ENCODE measurements around the gene CTBP1.

Gene CTBP1

GRCh38 chr4:1245481-1246051 lies 3.4 kb downstream of the CTBP1 start:
- Histone ChIP-seq H3K9ac (ENCODE audit: low read length) (peak overlapping the region; percentile 87), H3K9me3 (ENCODE audit: control insufficient read depth, low read length) (no peaks in the 10 kb centered on the region), H3K4me1 (ENCODE audit: control insufficient read depth, insufficient read depth, low read length) (peaks cover 51% of the 10 kb centered on the region), H3K36me3 (ENCODE audit: control insufficient read depth, insufficient read depth, low read length) (no peaks in the 10 kb centered on the region), H3K27me3 (ENCODE audit: control insufficient read depth, insufficient read depth, low read length) (no peaks in the 10 kb centered on the region), H3K4me3 (ENCODE audit: low read length) (no peak overlapping the region)

- H3K36me3 ChIP-seq (ENCODE audit: control insufficient read depth, insufficient read depth, low read length): no peaks in the 10 kb centered on the region
- H3K9me3 ChIP-seq (ENCODE audit: control insufficient read depth, low read length): no peaks in the 10 kb centered on the region
- no peak overlapping the region for H3K9ac ChIP-seq (ENCODE audit: low read length)
- H3K4me3 ChIP-seq (ENCODE audit: low read length): no peak overlapping the region
- H3K27me3 ChIP-seq (ENCODE audit: control insufficient read depth, insufficient read depth, low read length): no peaks in the 10 kb centered on the region
- peaks cover 46% of the 10 kb centered on the region for H3K4me1 ChIP-seq (ENCODE audit: control insufficient read depth, insufficient read depth, low read length)
Observed at GRCh38 chr4:1244978-1245471, 3.9 kb downstream of the CTBP1 start.

- no peaks in the 10 kb centered on the region for H3K9me3 ChIP-seq (ENCODE audit: control insufficient read depth, low read length)
- no peaks in the 10 kb centered on the region for H3K27me3 ChIP-seq (ENCODE audit: control insufficient read depth, insufficient read depth, low read length)
- no peak overlapping the region for H3K4me3 ChIP-seq (ENCODE audit: low read length)
- H3K36me3 ChIP-seq (ENCODE audit: control insufficient read depth, insufficient read depth, low read length): no peaks in the 10 kb centered on the region
- peaks cover 42% of the 10 kb centered on the region for H3K4me1 ChIP-seq (ENCODE audit: control insufficient read depth, insufficient read depth, low read length)
- H3K9ac ChIP-seq (ENCODE audit: low read length): no peak overlapping the region
Observed at GRCh38 chr4:1244081-1244977, 4.6 kb downstream of the CTBP1 start.

- no peak overlapping the region for H3K4me3 ChIP-seq (ENCODE audit: low read length)
- H3K36me3 ChIP-seq (ENCODE audit: control insufficient read depth, insufficient read depth, low read length): no peaks in the 10 kb centered on the region
- H3K27me3 ChIP-seq (ENCODE audit: control insufficient read depth, insufficient read depth, low read length): no peaks in the 10 kb centered on the region
- no peak overlapping the region for H3K9ac ChIP-seq (ENCODE audit: low read length)
- H3K4me1 ChIP-seq (ENCODE audit: control insufficient read depth, insufficient read depth, low read length): peaks cover 42% of the 10 kb centered on the region
- no peaks in the 10 kb centered on the region for H3K9me3 ChIP-seq (ENCODE audit: control insufficient read depth, low read length)
Observed at GRCh38 chr4:1243451-1244080, 5.4 kb downstream of the CTBP1 start.

GRCh38 chr4:1242506-1243450 lies 6.2 kb downstream of the CTBP1 start:
- Histone ChIP-seq H3K4me3 (ENCODE audit: low read length) (no peak overlapping the region), H3K27me3 (ENCODE audit: control insufficient read depth, insufficient read depth, low read length) (no peaks in the 10 kb centered on the region), H3K9me3 (ENCODE audit: control insufficient read depth, low read length) (no peaks in the 10 kb centered on the region), H3K9ac (ENCODE audit: low read length) (no peak overlapping the region), H3K4me1 (ENCODE audit: control insufficient read depth, insufficient read depth, low read length) (peaks cover 42% of the 10 kb centered on the region), H3K36me3 (ENCODE audit: control insufficient read depth, insufficient read depth, low read length) (no peaks in the 10 kb centered on the region)

- Histone ChIP-seq H3K4me3 (ENCODE audit: low read length) (no peak overlapping the region), H3K27me3 (ENCODE audit: control insufficient read depth, insufficient read depth, low read length) (no peaks in the 10 kb centered on the region), H3K4me1 (ENCODE audit: control insufficient read depth, insufficient read depth, low read length) (peaks cover 38% of the 10 kb centered on the region), H3K9me3 (ENCODE audit: control insufficient read depth, low read length) (no peaks in the 10 kb centered on the region), H3K36me3 (ENCODE audit: control insufficient read depth, insufficient read depth, low read length) (no peaks in the 10 kb centered on the region), H3K9ac (ENCODE audit: low read length) (no peak overlapping the region)
Observed at GRCh38 chr4:1241936-1242505, 6.9 kb downstream of the CTBP1 start.

GRCh38 chr4:1241466-1241935 lies 7.4 kb downstream of the CTBP1 start:
- Histone ChIP-seq H3K9me3 (ENCODE audit: control insufficient read depth, low read length) (no peaks in the 10 kb centered on the region), H3K27me3 (ENCODE audit: control insufficient read depth, insufficient read depth, low read length) (no peaks in the 10 kb centered on the region), H3K36me3 (ENCODE audit: control insufficient read depth, insufficient read depth, low read length) (no peaks in the 10 kb centered on the region), H3K4me1 (ENCODE audit: control insufficient read depth, insufficient read depth, low read length) (peaks cover 33% of the 10 kb centered on the region), H3K4me3 (ENCODE audit: low read length) (no peak overlapping the region), H3K9ac (ENCODE audit: low read length) (no peak overlapping the region)

- Histone ChIP-seq H3K9ac (ENCODE audit: low read length) (no peak overlapping the region), H3K4me1 (ENCODE audit: control insufficient read depth, insufficient read depth, low read length) (peaks cover 27% of the 10 kb centered on the region), H3K36me3 (ENCODE audit: control insufficient read depth, insufficient read depth, low read length) (no peaks in the 10 kb centered on the region)
Observed at GRCh38 chr4:1240721-1241465, 8.0 kb downstream of the CTBP1 start.

GRCh38 chr4:1239950-1240307 lies 9.0 kb downstream of the CTBP1 start:
- no peaks in the 10 kb centered on the region for H3K27me3 ChIP-seq (ENCODE audit: control insufficient read depth, insufficient read depth, low read length)
- peaks cover 19% of the 10 kb centered on the region for H3K4me1 ChIP-seq (ENCODE audit: control insufficient read depth, insufficient read depth, low read length)
- no peaks in the 10 kb centered on the region for H3K9me3 ChIP-seq (ENCODE audit: control insufficient read depth, low read length)
- no peak overlapping the region for H3K4me3 ChIP-seq (ENCODE audit: low read length)
- H3K9ac ChIP-seq (ENCODE audit: low read length): no peak overlapping the region
- H3K36me3 ChIP-seq (ENCODE audit: control insufficient read depth, insufficient read depth, low read length): peaks cover 5% of the 10 kb centered on the region

More at GRCh38 chr4:1240721-1241465, 8.0 kb downstream of the CTBP1 start:
- H3K4me3 ChIP-seq (ENCODE audit: low read length): no peak overlapping the region
- no peaks in the 10 kb centered on the region for H3K9me3 ChIP-seq (ENCODE audit: control insufficient read depth, low read length)
- H3K27me3 ChIP-seq (ENCODE audit: control insufficient read depth, insufficient read depth, low read length): no peaks in the 10 kb centered on the region

GRCh38 chr4:1239141-1239949 lies 9.6 kb downstream of the CTBP1 start:
- H3K4me1 ChIP-seq (ENCODE audit: control insufficient read depth, insufficient read depth, low read length): peaks cover 14% of the 10 kb centered on the region
- H3K9me3 ChIP-seq (ENCODE audit: control insufficient read depth, low read length): no peaks in the 10 kb centered on the region
- no peaks in the 10 kb centered on the region for H3K27me3 ChIP-seq (ENCODE audit: control insufficient read depth, insufficient read depth, low read length)
- no peak overlapping the region for H3K9ac ChIP-seq (ENCODE audit: low read length)
- no peak overlapping the region for H3K4me3 ChIP-seq (ENCODE audit: low read length)
- H3K36me3 ChIP-seq (ENCODE audit: control insufficient read depth, insufficient read depth, low read length): peaks cover 9% of the 10 kb centered on the region

Measured in mucosa of stomach (tissue), 1 donor.